HG03565 (cell line): Measurements from ENCODE around the gene ENPP6.

Experiments
- ATAC-seq: cut with Tn5 transposase; IDR thresholded peaks from one replicate; pipeline ENCODE4 v1.9.1; 2021; ENCODE audit warnings: mild to moderate bottlenecking, moderate library complexity; ENCODE audit not compliant: unreplicated experiment

Gene ENPP6

GRCh38 chr4:184217634-184218033 is at the start of gene ENPP6:
Gene ENPP6, minus strand, starts transcription at chr4:184217873. Its CDS starts 54 bp downstream, at chr4:184217819.
- no peak for ATAC-seq

GRCh38 chr4:184267206-184267608 is 49.5 kb upstream of the ENPP6 start:
- no peak for ATAC-seq

- peak; percentile 19 for ATAC-seq
These were observed 48.1 kb upstream of the ENPP6 start for GRCh38 chr4:184265546-184266351.

- peak; percentile 30 for ATAC-seq
These were observed 46.4 kb upstream of the ENPP6 start for GRCh38 chr4:184263910-184264732.

GRCh38 chr4:184263461-184263860 is 45.8 kb upstream of the ENPP6 start:
- no peak for ATAC-seq

GRCh38 chr4:184262901-184263300 is 45.2 kb upstream of the ENPP6 start:
- no peak for ATAC-seq

- no peak for ATAC-seq
These were observed 43.6 kb upstream of the ENPP6 start for GRCh38 chr4:184261246-184261645.

- ATAC-seq, result no peak
These were observed 42.2 kb upstream of the ENPP6 start for GRCh38 chr4:184259866-184260265.

- no peak for ATAC-seq
These were observed 41.4 kb upstream of the ENPP6 start for GRCh38 chr4:184259081-184259480.

- no peak for ATAC-seq
These were observed 38.4 kb upstream of the ENPP6 start for GRCh38 chr4:184255871-184256642.

- no peak for ATAC-seq
These were observed 37.7 kb upstream of the ENPP6 start for GRCh38 chr4:184255361-184255760.

- ATAC-seq, result no peak
These were observed 35.4 kb upstream of the ENPP6 start for GRCh38 chr4:184253072-184253420.

GRCh38 chr4:184252136-184253071 is 34.7 kb upstream of the ENPP6 start:
- ATAC-seq, result no peak

GRCh38 chr4:184251670-184251980 is 34.0 kb upstream of the ENPP6 start:
- ATAC-seq, result no peak

GRCh38 chr4:184250795-184251669 is 33.4 kb upstream of the ENPP6 start:
- ATAC-seq, result no peak

GRCh38 chr4:184248216-184248615 is 30.5 kb upstream of the ENPP6 start:
- ATAC-seq, result no peak

- ATAC-seq, result no peak
These were observed 29.7 kb upstream of the ENPP6 start for GRCh38 chr4:184247421-184247820.

- no peak for ATAC-seq
These were observed 28.8 kb upstream of the ENPP6 start for GRCh38 chr4:184246426-184246825.

- ATAC-seq, result no peak
These were observed 20.5 kb upstream of the ENPP6 start for GRCh38 chr4:184238072-184238745.
